Natural killer cell (primary cell): ENCODE measurements around the gene OSBP2. TPM values are rescaled to one million over a fixed set of nuclear protein-coding genes. Genes with fewer than 3 reads are reported as not detected.

ENCODE experiments used
- ATAC-seq, 3 donors: fragments of 150-1000 bp in 2 of 3; fragments of 200-7000 bp in 1 of 3; cut with Tn5 transposase; 1 replicate in 1 of 3; 2 replicates in 2 of 3; pipeline ENCODE4 v1.10.0; 2021; ENCODE audit warnings: mild to moderate bottlenecking in 2 of 3, moderate library complexity in 2 of 3
- DNase-seq, 2 donors: peaks; one replicate each; pipeline versions ENCODE4 v3.0.0 to v3.0.0-alpha.2; 2013 to 2021; ENCODE audit warnings: mixed read lengths in 1 of 2
- H3K27ac ChIP-seq: one replicate; pipeline ENCODE4 v1.5.1; 2013; ENCODE audit warnings: mild to moderate bottlenecking, low read length
- H3K27me3 ChIP-seq: one replicate; pipeline ENCODE4 v1.6.1; 2013; ENCODE audit warnings: low read length; ENCODE audit not compliant: control insufficient read depth, insufficient read depth
- H3K36me3 ChIP-seq: one replicate; pipeline ENCODE4 v1.6.1; 2013; ENCODE audit warnings: low read length; ENCODE audit not compliant: control insufficient read depth, insufficient read depth
- H3K4me1 ChIP-seq: one replicate; pipeline ENCODE4 v1.6.1; 2013; ENCODE audit warnings: low read length; ENCODE audit not compliant: control insufficient read depth, insufficient read depth
- H3K4me3 ChIP-seq: one replicate; pipeline ENCODE4 v1.5.1; 2013; ENCODE audit warnings: low read length
- H3K9me3 ChIP-seq: one replicate; pipeline ENCODE4 v1.6.1; 2013; ENCODE audit warnings: low read length; ENCODE audit not compliant: control insufficient read depth, insufficient read depth
- H3K27ac Mint-ChIP-seq, 2 donors: one replicate each; pipeline ENCODE4 v1.8.0; 2022; ENCODE audit warnings: mild to moderate bottlenecking in 2 of 2, mixed read lengths in 2 of 2, moderate library complexity in 1 of 2
- H3K27me3 Mint-ChIP-seq, 2 donors: one replicate each; pipeline ENCODE4 v1.8.0; 2022; ENCODE audit warnings: low read depth in 2 of 2, mixed read lengths in 2 of 2
- H3K36me3 Mint-ChIP-seq: one replicate; pipeline ENCODE4 v1.8.0; 2022; ENCODE audit warnings: mixed read lengths
- H3K4me1 Mint-ChIP-seq, 2 donors: one replicate each; pipeline ENCODE4 v1.8.0; 2022; ENCODE audit warnings: mixed read lengths in 2 of 2
- H3K4me3 Mint-ChIP-seq: one replicate; pipeline ENCODE4 v1.8.0; 2022; ENCODE audit warnings: mild to moderate bottlenecking, moderate library complexity, mixed read lengths
- H3K9me3 Mint-ChIP-seq, 2 donors: one replicate each; pipeline ENCODE4 v1.8.0; 2022; ENCODE audit warnings: mixed read lengths in 2 of 2
- WGBS: methylation state at CpG from one replicate; pipeline ENCODE4 v1.1.7; 2013; ENCODE audit warnings: missing lambda C conversion rate; ENCODE audit not compliant: insufficient coverage; 5-methylcytosine and 5-hydroxymethylcytosine counted together
- intact Hi-C: fragments of 100-400 bp; cut with micrococcal nuclease; formaldehyde crosslinking; loops from one replicate; pipeline ENCODE4 v1.14.2; 2022
- total RNA-seq, 4 donors: library from RNA; stranded (reverse); fragments of 120-200 nt in 1 of 4; gene quantifications; one replicate each; pipeline versions ENCODE4 v1.2.3 to v1.2.4, GENCODE V29; 2013 to 2022
- TF ChIP-seq, protein P1 (sequence below): fragments of 200-600 bp; IDR thresholded peaks from one replicate; pipeline ENCODE4 v1.8.0; 2022; ENCODE audit warnings: antibody characterized with exemption

OSBP2 gene
- total RNA-seq, 3 donors from 2014 or later (not counting 1 experiment from before 2014, with no cell fraction given): 0.65 to 1.2 (median 0.79) TPM

DNA sequence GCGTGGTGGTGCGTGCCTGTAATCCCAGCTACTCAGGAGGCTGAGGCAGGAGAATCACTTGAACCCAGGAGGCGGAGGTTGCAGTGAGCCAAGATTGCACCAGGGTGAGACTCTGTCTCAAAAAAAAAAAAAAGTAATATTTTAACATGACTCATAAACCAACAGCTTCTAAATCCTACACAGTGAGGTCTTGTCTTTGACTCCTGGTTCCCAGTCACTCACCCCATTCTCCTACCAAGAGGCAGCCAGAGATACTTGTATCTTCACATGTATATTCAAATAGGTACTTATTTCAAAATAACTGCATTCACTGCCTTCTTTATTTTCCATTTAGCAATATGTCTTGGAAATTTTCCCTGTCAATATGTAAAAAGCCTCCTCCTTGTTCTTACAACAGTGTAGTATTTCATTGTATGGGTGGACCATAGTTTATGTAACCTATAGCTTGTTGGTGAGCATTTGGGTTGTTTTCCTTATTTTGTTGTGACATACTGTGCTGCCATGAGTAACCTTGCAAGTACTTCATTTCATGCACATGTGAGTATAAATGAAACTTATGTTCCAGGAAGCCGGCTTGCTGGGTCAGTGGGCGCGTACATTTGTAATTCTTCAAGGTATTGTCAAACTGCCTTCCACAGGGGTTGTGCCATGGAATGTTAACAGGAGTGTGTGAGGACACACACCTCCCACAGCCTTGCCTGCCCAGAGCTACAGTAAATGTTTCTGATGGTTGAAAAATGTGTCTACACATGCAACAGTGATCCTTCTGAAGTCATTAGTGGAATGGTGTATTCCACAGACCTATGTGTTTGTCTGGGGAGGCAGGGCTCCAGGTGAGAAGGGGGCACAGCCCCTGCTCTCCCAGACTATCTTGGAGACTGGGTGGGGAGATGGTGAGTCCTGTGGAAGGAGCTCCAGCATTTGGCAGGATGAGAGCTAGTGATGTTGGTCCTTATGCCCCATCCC lies 47.9 kb downstream of the OSBP2 start:
- peaks cover 6% of the 10 kb centered on the region for H3K4me1 ChIP-seq
- 87% methylated on average over 6 of the region's 6 CpGs for WGBS
- intact Hi-C loops: no loop called here

DNA sequence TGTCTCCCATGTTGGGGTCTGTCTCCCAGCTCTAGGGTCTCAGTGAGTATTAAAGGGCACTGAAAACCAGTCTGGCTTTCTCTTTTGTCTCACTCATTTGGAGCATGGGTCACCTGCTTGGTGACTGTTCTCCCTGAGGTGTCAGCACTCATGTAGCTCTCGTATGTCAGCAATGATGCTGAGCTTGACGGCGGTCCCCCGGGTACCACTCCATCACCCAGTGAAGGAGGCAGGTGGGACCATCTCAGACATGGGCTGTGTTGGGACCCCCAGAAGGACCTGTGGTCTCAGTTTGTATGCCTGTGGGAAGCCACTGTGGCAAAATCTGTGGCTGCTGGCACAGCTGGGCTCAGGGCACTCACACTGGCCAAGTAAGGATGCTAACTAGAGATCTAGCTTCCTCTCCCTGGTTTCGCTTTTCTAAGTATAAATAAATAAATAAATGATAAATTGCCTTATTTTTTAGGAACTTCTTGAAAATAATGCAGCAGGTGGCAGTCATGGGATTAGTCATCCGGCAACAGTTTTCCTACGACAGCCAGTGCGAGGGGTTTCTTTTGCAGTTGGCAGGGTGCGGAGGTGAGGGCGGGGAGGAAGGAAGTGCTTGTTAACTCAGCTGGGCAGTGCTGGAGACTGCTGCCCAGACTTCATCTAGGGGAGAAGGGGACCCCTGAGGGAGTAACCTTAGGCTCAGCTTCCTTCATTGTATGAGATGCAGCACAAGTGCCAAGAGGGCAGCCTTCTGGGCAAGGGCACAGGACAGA lies 48.8 kb downstream of the OSBP2 start:
- Mint-ChIP-seq H3K36me3 (no peaks in the 10 kb centered on the region), H3K27me3 (peaks cover 5 to 17% of the 10 kb centered on the region in 2 donors), H3K4me3 (no peak overlapping the region), H3K27ac (no peak overlapping the region), H3K4me1 (peaks cover 0 to 4% of the 10 kb centered on the region in 2 donors), H3K9me3 (no peaks in the 10 kb centered on the region)
- Histone ChIP-seq H3K9me3 (no peaks in the 10 kb centered on the region), H3K36me3 (no peaks in the 10 kb centered on the region), H3K27me3 (no peaks in the 10 kb centered on the region), H3K4me1 (peaks cover 6% of the 10 kb centered on the region), H3K4me3 (no peak overlapping the region), H3K27ac (no peak overlapping the region)
- ATAC-seq (no peak), DNase-seq (no peak)
- 31% methylated on average over 9 of the region's 10 CpGs for WGBS
- intact Hi-C loops: no loop called here
- TF ChIP-seq, protein P1, sequence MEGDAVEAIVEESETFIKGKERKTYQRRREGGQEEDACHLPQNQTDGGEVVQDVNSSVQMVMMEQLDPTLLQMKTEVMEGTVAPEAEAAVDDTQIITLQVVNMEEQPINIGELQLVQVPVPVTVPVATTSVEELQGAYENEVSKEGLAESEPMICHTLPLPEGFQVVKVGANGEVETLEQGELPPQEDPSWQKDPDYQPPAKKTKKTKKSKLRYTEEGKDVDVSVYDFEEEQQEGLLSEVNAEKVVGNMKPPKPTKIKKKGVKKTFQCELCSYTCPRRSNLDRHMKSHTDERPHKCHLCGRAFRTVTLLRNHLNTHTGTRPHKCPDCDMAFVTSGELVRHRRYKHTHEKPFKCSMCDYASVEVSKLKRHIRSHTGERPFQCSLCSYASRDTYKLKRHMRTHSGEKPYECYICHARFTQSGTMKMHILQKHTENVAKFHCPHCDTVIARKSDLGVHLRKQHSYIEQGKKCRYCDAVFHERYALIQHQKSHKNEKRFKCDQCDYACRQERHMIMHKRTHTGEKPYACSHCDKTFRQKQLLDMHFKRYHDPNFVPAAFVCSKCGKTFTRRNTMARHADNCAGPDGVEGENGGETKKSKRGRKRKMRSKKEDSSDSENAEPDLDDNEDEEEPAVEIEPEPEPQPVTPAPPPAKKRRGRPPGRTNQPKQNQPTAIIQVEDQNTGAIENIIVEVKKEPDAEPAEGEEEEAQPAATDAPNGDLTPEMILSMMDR: no peak

More for the DNA sequence above, 47.9 kb downstream of the OSBP2 start:
- ATAC-seq (peak in 1 of 3 donors; percentile 27), DNase-seq (no peak)
- no peaks in the 10 kb centered on the region for H3K27me3 ChIP-seq
- H3K9me3 ChIP-seq: no peaks in the 10 kb centered on the region
- Mint-ChIP-seq H3K4me1 (peaks cover 0 to 4% of the 10 kb centered on the region in 2 donors), H3K9me3 (no peaks in the 10 kb centered on the region), H3K4me3 (no peak overlapping the region), H3K36me3 (no peaks in the 10 kb centered on the region), H3K27ac (no peak overlapping the region), H3K27me3 (peaks cover 9 to 17% of the 10 kb centered on the region in 2 donors)
- no peak overlapping the region for H3K27ac ChIP-seq
- TF ChIP-seq, protein P1: no peak
- no peaks in the 10 kb centered on the region for H3K36me3 ChIP-seq
- H3K4me3 ChIP-seq: no peak overlapping the region

DNA sequence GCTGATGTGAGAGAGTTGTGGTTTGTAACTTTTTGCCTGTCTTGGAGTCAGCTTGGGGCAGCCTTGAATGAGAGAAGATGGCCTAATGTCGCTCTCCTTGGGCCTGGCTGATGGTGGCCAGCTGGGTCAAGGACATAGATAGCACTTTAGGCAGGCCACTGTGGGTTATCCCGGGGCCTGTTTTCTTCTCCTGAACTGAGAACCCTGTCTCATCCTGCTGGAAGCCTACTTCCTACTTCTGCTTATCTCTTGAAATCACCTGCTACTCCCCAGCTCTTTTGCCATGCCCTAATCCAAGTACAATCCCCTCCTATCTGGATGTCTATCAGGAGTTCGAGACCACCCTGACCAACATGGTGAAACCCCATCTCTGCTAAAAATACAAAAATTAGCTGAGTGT lies 49.5 kb downstream of the OSBP2 start:
- DNase-seq (no peak), ATAC-seq (no peak)
- intact Hi-C loops: no loop called here
- TF ChIP-seq, protein P1: no peak
- H3K4me3 ChIP-seq: no peak overlapping the region
- Mint-ChIP-seq H3K27me3 (peaks cover 5 to 16% of the 10 kb centered on the region in 2 donors), H3K4me3 (no peak overlapping the region), H3K9me3 (no peaks in the 10 kb centered on the region), H3K4me1 (peaks cover 0 to 4% of the 10 kb centered on the region in 2 donors), H3K27ac (no peak overlapping the region), H3K36me3 (no peaks in the 10 kb centered on the region)
- no peak overlapping the region for H3K27ac ChIP-seq
- H3K27me3 ChIP-seq: no peaks in the 10 kb centered on the region
- no peaks in the 10 kb centered on the region for H3K36me3 ChIP-seq
- H3K4me1 ChIP-seq: peaks cover 6% of the 10 kb centered on the region
- WGBS: 44% methylated on average over 2 of the region's 3 CpGs
- H3K9me3 ChIP-seq: no peaks in the 10 kb centered on the region
